HG03571 (cell line): ENCODE data around the gene SLC44A3.

Experiments used
- ATAC-seq: cut with Tn5 transposase; IDR thresholded peaks from one replicate; pipeline ENCODE4 v1.9.1; 2021; ENCODE audit not compliant: unreplicated experiment

SLC44A3 gene

DNA sequence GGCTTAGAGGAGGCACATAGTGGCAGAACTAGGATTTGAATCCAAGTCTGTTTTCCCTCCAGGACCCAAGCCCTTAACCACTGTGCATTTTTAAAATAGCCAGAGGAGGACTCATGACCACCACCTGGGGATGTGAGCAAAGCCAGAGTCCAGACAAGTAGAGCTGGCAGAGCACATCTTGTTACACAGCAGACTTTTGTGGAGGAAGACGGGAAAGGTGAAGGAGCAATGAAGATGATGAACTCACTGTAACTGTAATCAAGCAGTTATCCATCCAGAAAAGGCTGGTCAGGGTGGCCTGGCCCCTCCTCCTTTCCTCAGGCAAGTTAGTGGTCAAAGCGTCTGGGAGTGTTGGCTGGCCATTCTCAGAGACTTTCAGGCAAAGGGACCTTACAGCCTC is 50.9 kb downstream of the SLC44A3 start:
- ATAC-seq: no peak

DNA sequence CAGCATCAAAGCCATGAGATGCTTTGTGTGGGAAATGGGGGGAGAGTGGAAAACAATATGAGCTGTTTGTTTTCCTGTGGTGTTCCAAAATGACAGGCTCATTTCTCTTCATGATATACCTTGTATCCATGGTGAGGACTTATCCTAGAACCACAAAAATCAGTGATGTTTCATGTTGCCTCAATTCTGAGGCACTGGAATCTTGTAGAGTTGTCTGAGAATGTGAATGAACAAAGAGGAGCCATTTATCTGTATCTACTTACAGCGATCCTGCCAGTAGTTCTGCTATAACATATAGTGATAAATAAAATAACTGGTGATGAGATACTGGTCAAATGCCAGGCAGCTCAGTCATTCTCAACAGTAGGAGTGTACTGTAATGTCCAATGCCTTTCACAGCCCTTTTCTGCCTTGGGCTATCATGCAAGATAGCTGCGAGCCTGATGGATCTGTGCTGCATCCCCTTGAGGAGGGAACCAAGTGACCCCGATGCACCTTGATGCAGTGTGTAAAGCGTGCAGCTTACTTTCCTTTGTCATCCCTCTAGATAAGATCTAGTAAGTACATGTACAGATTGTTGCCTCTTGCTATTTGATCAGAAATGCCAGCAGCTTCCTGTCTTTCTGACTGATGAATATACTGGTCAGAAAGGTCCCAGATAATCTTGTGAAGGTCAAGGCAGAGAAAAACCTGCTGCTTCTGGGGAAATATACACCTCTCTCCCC is 52.8 kb downstream of the SLC44A3 start:
- no peak for ATAC-seq

DNA sequence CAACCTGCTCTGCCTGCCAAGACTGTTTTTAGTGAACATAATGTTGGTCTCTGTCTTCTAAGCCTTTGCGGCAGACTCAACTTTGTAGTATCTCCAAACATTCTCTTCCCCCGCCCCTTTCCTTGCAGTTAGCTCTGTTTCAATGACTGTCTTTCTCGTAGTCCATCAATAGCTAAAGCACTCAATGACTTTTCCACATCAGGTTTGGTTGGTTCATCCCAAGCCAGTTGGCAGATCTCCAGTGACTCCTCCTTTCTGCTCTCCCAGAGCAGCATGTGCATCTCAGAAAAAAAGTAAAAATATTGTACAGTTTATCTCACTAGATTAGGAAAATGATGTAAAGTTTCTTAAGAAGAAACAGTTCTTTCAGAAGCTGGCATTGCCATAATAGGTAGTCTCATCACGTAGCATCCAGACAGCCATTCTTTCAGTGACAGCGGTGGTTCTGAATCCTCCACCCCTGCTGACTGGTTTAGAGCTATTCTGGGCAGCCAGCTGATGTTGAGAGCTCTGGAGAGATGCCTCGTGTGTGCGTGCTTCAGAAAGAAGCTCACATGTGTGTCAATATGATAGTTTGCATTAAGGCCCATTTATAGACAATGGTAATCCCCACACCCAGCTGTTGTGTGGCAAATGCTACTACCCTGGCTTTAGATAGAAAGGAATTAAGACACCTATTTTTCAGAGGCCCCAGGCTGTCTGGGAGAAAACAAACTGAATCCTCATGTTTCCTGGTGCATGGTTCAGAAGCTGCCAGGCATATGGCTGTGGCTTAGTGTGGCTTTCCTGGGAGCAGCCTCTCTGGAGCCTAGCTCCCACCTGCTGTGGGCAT is 53.6 kb downstream of the SLC44A3 start:
- no peak for ATAC-seq

DNA sequence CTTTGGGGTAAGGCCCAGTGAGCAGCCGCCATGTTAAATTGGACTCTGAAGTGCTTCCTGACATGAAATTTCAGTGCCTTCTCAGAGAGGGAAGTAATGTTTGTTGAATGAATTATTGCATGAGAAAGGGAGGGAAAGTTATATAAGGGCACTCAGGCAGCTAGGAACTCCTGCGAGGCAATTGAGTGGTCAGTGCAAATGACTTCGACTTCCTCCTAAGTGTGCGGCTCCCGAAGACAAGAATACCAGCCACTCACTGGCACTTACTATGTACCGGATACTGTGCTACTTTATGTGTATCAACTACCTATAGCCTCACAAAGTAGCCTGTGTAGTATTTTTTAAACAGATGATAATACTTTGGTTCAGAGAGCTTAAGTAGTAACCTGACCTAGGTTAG is 54.3 kb downstream of the SLC44A3 start:
- no peak for ATAC-seq

DNA sequence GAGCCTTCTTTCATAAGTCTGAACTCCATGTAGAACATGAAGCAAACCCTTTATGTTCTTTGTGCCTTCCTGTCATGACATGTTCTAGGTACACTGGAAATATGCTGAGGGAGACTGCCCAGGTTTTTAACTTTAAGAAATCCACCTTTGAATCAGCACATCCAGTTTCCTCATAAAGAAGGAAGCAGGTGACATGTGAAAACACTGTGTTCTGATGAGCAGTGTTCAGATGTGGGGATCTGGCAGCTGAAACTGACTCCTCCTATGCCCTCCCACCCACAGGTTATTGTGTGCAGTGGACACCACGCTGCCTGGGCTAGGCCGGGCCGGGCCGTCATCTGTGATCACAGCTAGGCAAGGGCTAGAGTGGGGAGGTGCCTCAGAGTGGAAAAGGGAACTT is 55.6 kb downstream of the SLC44A3 start:
- ATAC-seq: no peak

DNA sequence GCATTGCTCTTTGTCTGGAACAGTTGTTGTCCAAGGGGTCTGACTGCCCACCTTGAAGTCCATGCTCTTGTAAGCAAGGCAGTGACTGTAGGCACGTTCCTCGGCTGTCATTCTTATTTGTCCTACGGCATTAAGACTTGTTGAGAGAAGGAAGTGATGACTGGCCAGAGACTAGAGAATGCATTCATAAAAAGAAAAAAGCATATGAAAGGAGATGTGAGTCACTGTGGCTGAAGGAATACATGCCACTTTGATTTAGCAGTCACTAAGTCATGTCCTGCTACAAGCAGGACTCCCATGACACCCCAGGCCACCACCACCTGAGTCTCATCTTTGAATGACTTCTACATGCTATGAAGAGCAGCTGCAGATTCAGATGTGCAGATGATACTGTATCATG is 56.2 kb downstream of the SLC44A3 start:
- no peak for ATAC-seq

DNA sequence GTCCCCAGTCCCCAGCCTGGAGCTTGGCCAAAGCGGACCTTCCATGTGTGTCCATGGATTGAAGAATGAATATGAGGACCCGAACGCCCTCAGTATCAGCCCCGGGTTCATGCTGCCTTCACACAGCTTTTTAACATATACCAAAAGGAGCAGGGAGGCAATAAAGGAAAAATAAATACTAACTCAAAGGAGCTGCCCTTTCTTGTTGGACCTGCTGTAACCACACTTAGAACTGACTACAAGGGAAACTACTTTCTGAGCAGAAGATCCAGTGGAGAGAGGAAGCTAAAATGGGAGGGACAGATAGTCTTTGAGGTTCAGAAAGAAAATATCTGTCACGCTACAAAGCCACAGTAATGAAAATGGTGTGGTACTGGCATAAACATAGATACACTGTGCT is 58.2 kb downstream of the SLC44A3 start:
- ATAC-seq: no peak

DNA sequence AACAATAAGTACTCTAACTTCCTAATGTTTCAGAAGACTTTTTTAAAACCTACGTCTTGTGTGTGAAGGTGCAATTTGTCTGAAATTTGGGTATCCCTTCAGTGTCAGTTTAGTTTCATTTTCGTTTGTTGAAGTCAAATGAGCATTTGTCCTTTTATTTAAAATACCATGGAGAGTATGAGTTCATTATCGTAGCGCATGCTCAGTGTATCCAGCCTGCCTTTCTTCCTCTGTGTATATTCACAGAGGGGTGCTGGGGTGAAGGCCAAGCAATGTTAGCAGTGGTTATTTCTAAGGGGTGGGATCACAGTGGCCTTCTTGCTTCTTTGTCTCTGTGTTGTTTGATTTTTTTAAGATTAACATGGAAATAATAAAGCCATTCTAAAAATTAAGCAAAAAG is 63.5 kb downstream of the SLC44A3 start:
- no peak for ATAC-seq

DNA sequence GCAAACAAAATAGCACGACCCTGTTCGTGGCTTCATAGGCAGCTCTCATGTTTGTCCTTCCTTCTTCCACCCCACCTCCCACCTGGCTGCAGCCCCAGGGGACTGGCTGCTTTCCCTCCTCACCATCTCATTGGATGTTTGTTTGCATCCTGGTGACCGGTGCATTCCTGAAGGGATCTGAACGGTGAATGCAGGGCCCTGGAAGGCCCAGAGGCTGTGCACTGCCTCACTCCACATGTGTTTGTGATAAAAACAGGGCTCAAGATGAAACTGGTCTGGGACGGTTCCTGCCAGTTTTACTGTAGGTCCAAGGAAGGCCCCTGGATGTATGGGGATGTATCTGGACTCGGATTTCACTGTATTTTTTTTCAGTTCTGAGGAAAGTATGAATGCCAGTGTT is 63.9 kb downstream of the SLC44A3 start:
- ATAC-seq: no peak

DNA sequence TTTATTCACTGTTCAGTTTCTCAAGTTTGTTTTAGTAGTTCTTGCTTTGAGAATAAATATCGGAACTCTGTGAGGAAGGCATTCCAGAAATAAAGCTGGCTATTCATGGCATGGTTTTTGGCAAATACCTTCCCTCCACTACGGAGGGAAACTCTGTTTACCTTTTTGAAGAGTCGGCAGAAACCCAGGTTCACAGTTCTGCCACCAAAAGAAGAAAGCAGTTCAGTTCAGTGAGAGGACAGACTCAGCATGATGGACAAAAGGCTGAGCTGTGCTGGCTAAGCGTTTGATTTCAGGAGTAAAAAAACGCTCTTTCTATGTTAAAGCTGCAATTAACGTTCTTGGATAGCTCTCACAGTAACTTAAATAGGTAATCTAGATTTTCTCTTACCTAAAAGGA is 64.3 kb downstream of the SLC44A3 start:
- ATAC-seq: no peak

DNA sequence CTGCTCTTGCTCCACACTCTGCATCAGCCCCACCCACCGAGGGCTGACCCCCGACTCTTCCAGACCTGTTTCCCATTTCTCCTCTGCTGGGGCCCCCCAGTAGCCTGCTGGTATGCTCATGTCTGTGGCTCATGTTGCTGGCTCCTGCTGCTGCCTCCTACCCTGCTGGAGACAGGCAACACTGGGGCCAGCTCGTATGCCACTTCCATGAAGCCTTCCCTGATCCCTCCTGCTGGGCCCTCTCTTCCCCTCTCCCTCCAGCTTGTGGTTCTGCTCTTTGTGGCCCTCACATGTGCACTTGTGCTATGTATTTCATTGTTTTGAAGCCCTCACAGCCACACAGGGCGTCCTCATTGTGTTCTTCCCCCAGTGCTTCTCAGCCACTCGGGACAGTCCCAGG is 66.2 kb downstream of the SLC44A3 start:
- no peak for ATAC-seq

DNA sequence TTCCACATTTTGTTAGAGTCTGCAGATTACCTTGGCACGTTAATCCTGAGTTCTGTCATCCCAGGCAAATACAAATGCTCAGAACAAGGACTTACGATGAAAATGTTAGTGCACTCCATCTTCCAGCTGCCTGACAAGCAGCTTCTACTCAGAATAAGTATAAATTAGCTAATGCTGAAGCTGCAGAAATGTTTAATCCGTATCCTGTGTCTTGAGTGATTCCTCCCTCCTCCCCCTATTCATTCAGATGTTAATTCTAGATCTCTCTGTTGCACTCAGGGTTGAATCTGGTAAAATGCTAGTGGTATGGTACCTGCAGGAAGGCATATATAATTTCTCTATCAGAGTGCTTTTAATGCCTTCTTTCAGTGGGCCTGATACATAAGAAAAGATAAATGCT is 66.9 kb downstream of the SLC44A3 start:
- no peak for ATAC-seq

DNA sequence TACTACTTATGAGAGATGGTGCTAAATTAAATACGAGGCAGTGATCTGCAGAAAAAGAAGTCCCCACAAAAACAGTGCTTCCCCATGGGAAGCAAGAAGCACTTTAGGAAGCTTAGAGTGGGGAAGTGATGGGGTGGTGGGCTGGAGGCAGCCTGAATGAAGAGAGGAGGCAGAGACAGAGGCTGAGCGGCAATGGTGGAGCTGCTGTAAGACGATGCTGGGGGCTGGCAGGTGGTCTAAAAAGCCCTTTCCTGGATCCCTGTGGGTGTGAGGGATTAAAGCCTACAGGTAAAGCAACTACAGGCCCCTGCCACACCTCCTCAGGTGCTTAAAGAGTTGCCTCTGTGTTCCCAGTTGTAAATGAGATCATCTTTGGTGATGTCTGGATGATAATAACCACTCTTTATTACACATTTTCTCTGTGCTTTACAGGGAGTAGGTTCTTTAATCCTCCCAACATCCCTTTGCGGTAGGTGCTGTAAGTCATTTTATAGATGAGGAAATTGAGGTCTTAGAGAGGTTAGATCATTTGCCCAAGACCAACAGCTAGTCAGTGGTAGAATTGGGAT is 67.5 kb downstream of the SLC44A3 start:
- ATAC-seq: no peak

DNA sequence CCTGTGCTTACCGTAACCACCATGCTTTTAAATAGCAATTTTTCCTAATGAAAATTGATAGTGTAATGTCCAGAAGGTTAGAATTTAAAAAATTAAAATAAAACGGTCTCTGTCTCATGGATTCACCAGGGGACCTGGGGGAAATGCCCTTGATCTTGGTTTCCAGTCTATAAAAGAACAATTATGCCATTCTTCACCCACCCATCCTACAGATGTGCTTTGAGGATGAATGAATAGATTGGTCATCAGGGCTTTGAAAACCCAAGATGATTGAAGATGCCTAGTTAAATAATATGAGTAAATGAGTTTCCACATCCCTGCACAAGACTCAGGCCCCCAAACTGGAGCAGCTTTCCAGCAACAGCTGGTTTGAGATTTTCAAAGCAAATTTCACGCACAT is 68.0 kb downstream of the SLC44A3 start:
- ATAC-seq: no peak

DNA sequence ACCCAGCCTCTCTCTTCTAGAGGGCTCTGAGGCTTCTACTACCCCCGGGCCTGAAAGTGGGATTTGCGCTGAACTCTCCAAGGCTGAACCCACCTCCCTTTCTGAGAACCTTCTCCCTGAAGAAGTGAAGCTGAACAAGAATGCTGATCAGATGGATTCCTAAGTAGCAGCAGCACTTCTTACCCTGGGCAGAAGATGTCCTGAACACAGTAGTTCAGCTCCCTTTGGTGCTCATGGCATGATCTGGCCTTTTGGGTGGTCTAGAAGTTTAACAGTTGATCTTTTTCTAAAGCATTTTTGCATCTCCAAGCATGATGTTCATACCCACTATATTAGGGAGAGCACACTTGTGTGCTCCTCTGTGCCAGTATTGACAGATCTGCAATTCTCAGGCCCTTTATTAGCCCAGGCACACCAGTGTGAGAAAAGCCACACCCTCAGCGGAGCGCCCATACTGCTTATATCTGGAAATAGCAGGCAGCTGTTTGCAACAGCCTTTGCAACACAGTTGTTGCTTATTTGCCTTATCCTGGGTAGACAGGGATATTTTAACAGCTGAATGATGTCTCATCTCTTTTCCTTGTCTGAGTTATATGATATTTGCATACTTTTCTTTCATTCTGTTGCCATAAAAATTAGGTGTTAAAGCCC is 72.6 kb downstream of the SLC44A3 start:
- no peak for ATAC-seq

DNA sequence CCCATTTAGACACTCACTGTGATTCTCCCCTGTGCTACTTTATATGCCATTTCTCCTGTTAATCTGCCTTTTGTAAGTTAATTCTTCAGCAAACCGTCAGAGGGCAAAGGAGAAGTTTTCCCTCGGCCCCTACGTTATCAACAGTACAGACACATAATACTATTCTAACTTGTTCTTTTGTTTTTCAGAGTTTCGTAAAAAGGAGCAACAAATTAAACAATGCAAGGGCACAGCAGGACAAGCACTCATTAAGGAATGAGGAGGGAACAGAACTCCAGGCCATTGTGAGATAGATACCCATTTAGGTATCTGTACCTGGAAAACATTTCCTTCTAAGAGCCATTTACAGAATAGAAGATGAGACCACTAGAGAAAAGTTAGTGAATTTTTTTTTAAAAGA is 74.5 kb downstream of the SLC44A3 start:
- ATAC-seq: no peak

DNA sequence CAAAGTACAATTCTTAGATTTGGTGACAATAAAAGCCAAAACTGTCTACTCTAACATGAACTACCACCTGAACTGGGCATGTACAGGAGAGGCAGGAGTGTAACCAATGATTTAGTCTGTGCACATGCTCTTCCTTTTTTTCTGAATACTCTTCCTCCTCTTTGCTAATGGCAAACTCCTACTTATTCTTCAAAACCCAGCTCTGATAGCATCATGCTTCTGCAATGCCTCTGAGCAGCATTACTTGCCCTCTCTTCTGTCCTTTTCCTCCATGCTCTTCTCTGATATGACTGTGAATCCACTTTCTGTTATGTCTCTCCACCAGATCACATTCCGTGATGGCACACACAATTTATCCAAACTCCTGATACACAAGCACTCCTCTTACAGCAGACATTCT is 75.4 kb downstream of the SLC44A3 start:
- ATAC-seq: no peak

DNA sequence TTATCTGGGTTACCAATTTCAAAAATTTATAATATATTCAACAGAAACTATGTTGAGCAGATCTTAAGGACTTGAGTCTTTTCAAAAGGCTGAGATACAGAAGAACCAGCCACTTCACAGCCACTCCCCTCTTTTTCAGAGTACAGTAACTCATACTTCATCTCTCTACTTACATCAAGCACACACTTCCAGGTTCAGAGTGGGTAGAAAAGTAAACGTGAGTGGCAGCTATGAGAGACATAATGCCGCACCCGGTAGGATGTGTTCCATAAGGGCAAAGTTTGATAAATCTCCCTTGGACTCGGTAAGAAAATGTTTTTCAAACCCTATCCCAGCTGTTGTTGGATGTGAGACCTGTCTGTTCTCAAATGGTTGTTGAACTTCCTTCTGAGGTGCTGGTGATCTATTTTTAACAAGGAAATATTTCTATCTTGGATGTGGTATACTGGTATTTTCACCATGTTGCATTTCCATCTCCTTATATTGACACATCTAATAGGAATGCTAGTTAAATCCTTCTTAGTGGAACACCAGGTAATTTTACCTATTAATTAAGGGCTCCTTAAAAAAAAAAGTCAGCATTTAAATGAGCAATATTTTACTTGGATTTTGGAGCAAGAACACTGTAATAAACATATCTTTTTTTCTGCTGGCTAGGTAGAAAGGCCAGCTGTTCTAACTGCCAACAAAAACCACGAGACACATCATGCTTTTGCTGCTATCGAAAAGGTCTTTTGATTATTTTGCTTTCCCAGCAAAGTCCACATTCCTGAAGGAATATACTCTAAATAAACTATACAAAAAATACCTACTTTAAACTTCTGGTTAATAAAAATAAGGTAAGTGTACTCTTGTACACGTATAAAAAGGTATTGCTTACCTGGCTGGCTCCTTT is 78.6 kb downstream of the SLC44A3 start:
- ATAC-seq: no peak

DNA sequence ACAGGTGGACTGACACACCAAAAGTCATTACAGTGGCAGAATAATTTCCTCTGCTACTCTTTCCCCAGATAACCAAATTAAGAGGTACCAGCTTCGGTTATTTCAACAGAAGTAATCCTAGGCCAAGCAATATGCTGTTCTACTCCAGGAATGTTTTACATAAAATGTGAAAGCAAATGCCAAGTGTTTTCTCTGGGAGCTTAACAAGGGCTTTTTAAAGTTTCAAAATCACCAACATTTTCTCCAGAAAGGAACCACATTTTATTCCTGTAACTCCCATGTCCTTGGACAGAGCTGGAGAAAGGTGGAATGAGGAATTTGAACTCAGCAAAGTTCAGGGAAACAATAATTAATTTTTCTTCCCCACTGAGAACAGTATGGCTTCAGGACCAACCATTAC is 79.6 kb downstream of the SLC44A3 start:
- ATAC-seq: no peak

DNA sequence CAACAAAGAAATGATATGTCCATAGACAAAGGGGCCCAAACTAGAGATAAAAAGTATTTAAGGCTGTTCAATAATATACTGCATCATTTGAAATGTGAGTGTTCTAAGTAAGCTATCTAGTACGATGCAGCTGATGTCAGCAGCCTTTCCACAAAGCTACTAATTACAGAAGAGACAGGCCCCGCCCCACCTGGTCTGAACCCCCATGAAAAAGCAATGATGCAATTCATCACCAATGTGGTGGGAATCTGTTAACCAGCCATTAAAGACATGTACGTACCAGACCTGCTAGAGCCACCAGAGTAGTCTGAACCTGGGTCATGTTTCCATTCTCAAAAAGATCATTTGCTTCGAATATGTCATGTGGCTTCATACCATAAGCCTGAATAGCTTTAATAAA is 81.7 kb downstream of the SLC44A3 start:
- no peak for ATAC-seq
